ENCODE measurements around the gene WSCD2.

DNA sequence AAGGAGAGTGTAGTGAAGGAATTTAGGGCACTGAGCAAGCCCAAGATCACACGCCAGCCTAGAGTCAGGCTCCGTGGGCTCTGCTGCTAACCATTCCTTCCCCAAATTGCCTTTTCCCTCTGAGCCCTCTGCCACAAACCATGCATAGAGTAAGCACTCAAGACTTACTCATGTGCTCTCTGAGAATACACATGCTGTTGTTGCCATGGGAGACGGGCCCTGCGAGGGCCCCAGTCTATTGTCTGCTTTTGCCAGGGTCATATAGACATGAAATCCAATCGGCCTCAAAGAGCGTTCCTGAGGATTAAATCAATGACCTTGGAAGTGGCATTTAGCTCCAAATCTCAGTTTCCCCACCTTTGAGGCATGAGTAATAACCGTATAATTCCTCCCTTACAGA is 48.7 kb upstream of the WSCD2 start:
- TF ChIP-seq CTCF (IDR thresholded peaks at IDR 0.05) (no peak), POLR2A (IDR thresholded peaks at IDR 0.05) (no peak)
